HepG2 (cell line): ENCODE results near the gene ANAPC16. TPM values are rescaled to one million over a fixed set of nuclear protein-coding genes. Genes with fewer than 3 reads are reported as not detected.

Experiments used
- HNRNPK ChIP-seq: fragments of 200-400 bp; formaldehyde crosslinking; IDR thresholded peaks from 2 replicates; pipeline ENCODE4 v1.6.1; 2018; ENCODE audit warnings: low read length, low read depth, moderate library complexity, mild to moderate bottlenecking; ENCODE audit not compliant: poor library complexity, severe bottlenecking
- JUNB ChIP-seq: sonication (generic); formaldehyde crosslinking; IDR thresholded peaks from 2 replicates; pipeline ENCODE4 v1.8.0; 2022; ENCODE audit warnings: missing genetic modification reagents, mild to moderate bottlenecking, borderline replicate concordance
- KAT7 ChIP-seq: IDR thresholded peaks from 2 replicates; pipeline ENCODE4 v1.6.1; 2018; ENCODE audit warnings: borderline replicate concordance, missing compliant biosample characterization
- ZEB1 ChIP-seq: IDR thresholded peaks from 2 replicates; pipeline ENCODE4 v1.6.1; 2012; ENCODE audit warnings: mild to moderate bottlenecking, low read depth, inconsistent platforms; ENCODE audit not compliant: insufficient replicate concordance
- ZNF777 ChIP-seq: sonication (generic); formaldehyde crosslinking; IDR thresholded peaks from 2 replicates; pipeline ENCODE4 v1.4.0; 2020; ENCODE audit warnings: missing genetic modification reagents
- polyA plus RNA-seq, 8 experiments: library from polyadenylated mRNA; depleted of rRNA in 3 of 8; stranded (reverse) in 7 of 8; unstranded in 1 of 8; fragments of >200 nt; fragmentation: Illumina TruSeq in 4 of 8; extraction: Trizol in 4 of 8; gene quantifications; 2 replicates each; pipeline versions ENCODE4 v1.2.1 to v1.2.3, GENCODE V29; 2011 to 2016; ENCODE audit warnings: low read depth in 4 of 8, missing spikeins in 1 of 8, mixed read lengths in 1 of 8; ENCODE audit not compliant: insufficient read depth in 1 of 8
- total RNA-seq, 5 experiments: library from RNA; depleted of rRNA; stranded (reverse); fragments of >200 nt; fragmentation: Illumina TruSeq; extraction: Trizol; gene quantifications; 2 replicates each; pipeline ENCODE4 v1.2.3, GENCODE V29; 2016; ENCODE audit warnings: low read depth in 1 of 5
- TF ChIP-seq, protein P1 (sequence below): IDR thresholded peaks from 2 replicates; pipeline ENCODE4 v1.6.1; 2016; ENCODE audit warnings: low read depth, control low read depth
- TF ChIP-seq, protein P2 (sequence below): sonication (generic); formaldehyde crosslinking; IDR thresholded peaks from 2 replicates; pipeline ENCODE4 v1.4.0; 2020; ENCODE audit warnings: missing genetic modification reagents, low read depth, mild to moderate bottlenecking, borderline replicate concordance
- TF ChIP-seq, protein P3 (sequence below), 2 experiments: sonication (generic) in 1 of 2; formaldehyde crosslinking in 1 of 2; IDR thresholded peaks; 2 replicates each; pipeline versions ENCODE4 v1.6.1 to v1.9.0; 2014 to 2022; ENCODE audit warnings: antibody characterized with exemption in 1 of 2, borderline replicate concordance in 1 of 2, inconsistent platforms in 1 of 2, low read depth in 1 of 2, missing genetic modification reagents in 1 of 2

ANAPC16 gene
- total and polyA plus RNA-seq, 2 of the 13 experiments (the other 11 are each of a cell fraction or from before 2014, with no cell fraction given), result 74.8 to 89.4 TPM

DNA sequence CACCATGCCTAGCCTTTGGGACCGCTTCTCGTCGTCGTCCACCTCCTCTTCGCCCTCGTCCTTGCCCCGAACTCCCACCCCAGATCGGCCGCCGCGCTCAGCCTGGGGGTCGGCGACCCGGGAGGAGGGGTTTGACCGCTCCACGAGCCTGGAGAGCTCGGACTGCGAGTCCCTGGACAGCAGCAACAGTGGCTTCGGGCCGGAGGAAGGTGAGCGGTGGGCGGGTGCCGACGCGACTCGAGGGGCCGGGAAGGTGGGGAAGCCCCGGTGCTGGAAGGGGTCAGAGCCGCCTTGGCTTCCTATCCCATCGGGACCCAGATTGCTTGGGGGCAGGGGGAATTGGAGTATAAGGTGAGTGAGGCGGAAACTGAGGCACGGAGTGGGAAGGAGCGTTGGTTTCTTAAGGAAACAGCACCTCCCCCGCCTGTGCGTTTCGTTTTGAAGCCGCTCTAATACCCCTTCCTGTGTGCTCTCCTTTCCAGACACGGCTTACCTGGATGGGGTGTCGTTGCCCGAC lies 58.5 kb downstream of the ANAPC16 start (continued):
- TF ChIP-seq, protein P1, sequence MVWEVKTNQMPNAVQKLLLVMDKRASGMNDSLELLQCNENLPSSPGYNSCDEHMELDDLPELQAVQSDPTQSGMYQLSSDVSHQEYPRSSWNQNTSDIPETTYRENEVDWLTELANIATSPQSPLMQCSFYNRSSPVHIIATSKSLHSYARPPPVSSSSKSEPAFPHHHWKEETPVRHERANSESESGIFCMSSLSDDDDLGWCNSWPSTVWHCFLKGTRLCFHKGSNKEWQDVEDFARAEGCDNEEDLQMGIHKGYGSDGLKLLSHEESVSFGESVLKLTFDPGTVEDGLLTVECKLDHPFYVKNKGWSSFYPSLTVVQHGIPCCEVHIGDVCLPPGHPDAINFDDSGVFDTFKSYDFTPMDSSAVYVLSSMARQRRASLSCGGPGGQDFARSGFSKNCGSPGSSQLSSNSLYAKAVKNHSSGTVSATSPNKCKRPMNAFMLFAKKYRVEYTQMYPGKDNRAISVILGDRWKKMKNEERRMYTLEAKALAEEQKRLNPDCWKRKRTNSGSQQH (CRISPR knock-in tag), result 0 out of 2 replicates have a peak, but pooled peaks have one; percentile 18
- TF ChIP-seq KAT7 (CRISPR knock-in tag) (peak; percentile 59; the same call in 1 of the 2 replicates), ZNF777 (CRISPR knock-in tag) (0 out of 2 replicates have a peak, but pooled peaks have one; percentile 8), JUNB (CRISPR knock-in tag) (0 out of 2 replicates have a peak, but pooled peaks have one; percentile 14), HNRNPK (peak; percentile 14), ZEB1 (peak; percentile 67)
- TF ChIP-seq, protein P2, sequence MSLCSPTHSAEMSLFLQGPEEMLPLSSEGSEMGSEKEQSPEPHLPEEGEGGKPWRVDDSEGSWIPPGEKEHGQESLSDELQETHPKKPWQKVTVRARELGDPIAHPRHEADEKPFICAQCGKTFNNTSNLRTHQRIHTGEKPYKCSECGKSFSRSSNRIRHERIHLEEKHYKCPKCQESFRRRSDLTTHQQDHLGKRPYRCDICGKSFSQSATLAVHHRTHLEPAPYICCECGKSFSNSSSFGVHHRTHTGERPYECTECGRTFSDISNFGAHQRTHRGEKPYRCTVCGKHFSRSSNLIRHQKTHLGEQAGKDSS (CRISPR knock-in tag), result peak; percentile 51; the same call in 1 of the 2 replicates
- TF ChIP-seq, protein P3, sequence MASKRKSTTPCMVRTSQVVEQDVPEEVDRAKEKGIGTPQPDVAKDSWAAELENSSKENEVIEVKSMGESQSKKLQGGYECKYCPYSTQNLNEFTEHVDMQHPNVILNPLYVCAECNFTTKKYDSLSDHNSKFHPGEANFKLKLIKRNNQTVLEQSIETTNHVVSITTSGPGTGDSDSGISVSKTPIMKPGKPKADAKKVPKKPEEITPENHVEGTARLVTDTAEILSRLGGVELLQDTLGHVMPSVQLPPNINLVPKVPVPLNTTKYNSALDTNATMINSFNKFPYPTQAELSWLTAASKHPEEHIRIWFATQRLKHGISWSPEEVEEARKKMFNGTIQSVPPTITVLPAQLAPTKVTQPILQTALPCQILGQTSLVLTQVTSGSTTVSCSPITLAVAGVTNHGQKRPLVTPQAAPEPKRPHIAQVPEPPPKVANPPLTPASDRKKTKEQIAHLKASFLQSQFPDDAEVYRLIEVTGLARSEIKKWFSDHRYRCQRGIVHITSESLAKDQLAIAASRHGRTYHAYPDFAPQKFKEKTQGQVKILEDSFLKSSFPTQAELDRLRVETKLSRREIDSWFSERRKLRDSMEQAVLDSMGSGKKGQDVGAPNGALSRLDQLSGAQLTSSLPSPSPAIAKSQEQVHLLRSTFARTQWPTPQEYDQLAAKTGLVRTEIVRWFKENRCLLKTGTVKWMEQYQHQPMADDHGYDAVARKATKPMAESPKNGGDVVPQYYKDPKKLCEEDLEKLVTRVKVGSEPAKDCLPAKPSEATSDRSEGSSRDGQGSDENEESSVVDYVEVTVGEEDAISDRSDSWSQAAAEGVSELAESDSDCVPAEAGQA (IDR thresholded peaks at IDR 0.05; ENCODE audit: low read depth), result 0 out of 2 replicates have a peak, but pooled peaks have one; percentile 28
- TF ChIP-seq, protein P3 (CRISPR knock-in tag; IDR thresholded peaks at IDR 0.05; ENCODE audit: borderline replicate concordance), result 0 out of 2 replicates have a peak, but pooled peaks have one; percentile 13
